CD4-positive, alpha-beta memory T cell (primary cell): ENCODE measurements around the gene SGCE. TPM values are rescaled to one million over a fixed set of nuclear protein-coding genes. Genes with fewer than 3 reads are reported as not detected.
A peak's percentile ranks its signal among the peaks of the same experiment; 100 is the strongest.

Experiments
- CTCF ChIA-PET: fragments of 350-600 bp; sonication (Branson Sonifier 250); formaldehyde crosslinking; loops from one replicate; lab custom pipeline; 2021; ENCODE audit warnings: inconsistent platforms; ENCODE audit not compliant: partially characterized antibody; lab: Charles Lee
- POLR2A ChIA-PET: fragments of 350-600 bp; sonication (Branson Sonifier 250); formaldehyde crosslinking; loops from one replicate; lab custom pipeline; 2021; ENCODE audit not compliant: partially characterized antibody; lab: Charles Lee
- DNase-seq, 5 donors: peaks; one replicate each; pipeline versions ENCODE4 v3.0.0 to v3.0.0-alpha.2; 2020 to 2022; ENCODE audit warnings: mixed read lengths in 1 of 5
- H3K27ac ChIP-seq: one replicate; pipeline ENCODE4 v1.7.0; 2013; ENCODE audit warnings: low read depth, low read length
- H3K27me3 ChIP-seq: 2 replicates; pipeline ENCODE4 v1.7.0; 2013; ENCODE audit warnings: mild to moderate bottlenecking, low read length, moderate library complexity; ENCODE audit not compliant: insufficient read depth
- H3K36me3 ChIP-seq: 2 replicates; pipeline ENCODE4 v1.7.0; 2013; ENCODE audit warnings: mild to moderate bottlenecking, low read length, moderate library complexity; ENCODE audit not compliant: insufficient read depth
- H3K4me1 ChIP-seq: 2 replicates; pipeline ENCODE4 v1.7.0; 2013; ENCODE audit warnings: mild to moderate bottlenecking, low read length, moderate library complexity; ENCODE audit not compliant: insufficient read depth
- H3K4me3 ChIP-seq, 2 donors: one replicate each; pipeline ENCODE4 v1.7.0; 2013; ENCODE audit warnings: low read length in 2 of 2, mild to moderate bottlenecking in 1 of 2
- H3K9me3 ChIP-seq, 2 donors: one replicate each; pipeline ENCODE4 v1.7.0; 2013; ENCODE audit warnings: low read length in 2 of 2, control low read depth in 1 of 2; ENCODE audit not compliant: control insufficient read depth in 1 of 2
- H3K27ac Mint-ChIP-seq, 7 donors: one replicate each; pipeline ENCODE4 v1.8.0; 2020 to 2021; ENCODE audit warnings: mixed read lengths in 7 of 7, mild to moderate bottlenecking in 6 of 7, inconsistent platforms in 3 of 7, moderate library complexity in 3 of 7
- H3K27me3 Mint-ChIP-seq, 2 donors: one replicate each; pipeline ENCODE4 v1.8.0; 2020 to 2021; ENCODE audit warnings: mixed read lengths in 2 of 2
- H3K36me3 Mint-ChIP-seq, 2 donors: one replicate each; pipeline ENCODE4 v1.8.0; 2020 to 2021; ENCODE audit warnings: mixed read lengths in 2 of 2, inconsistent platforms in 1 of 2, mild to moderate bottlenecking in 1 of 2
- H3K4me1 Mint-ChIP-seq, 4 donors: one replicate each; pipeline ENCODE4 v1.8.0; 2020 to 2021; ENCODE audit warnings: mixed read lengths in 4 of 4, mild to moderate bottlenecking in 1 of 4
- H3K4me3 Mint-ChIP-seq, 8 donors: one replicate each; pipeline ENCODE4 v1.8.0; 2020 to 2021; ENCODE audit warnings: mixed read lengths in 8 of 8, mild to moderate bottlenecking in 7 of 8, moderate library complexity in 6 of 8, inconsistent platforms in 3 of 8
- H3K9me3 Mint-ChIP-seq, 8 donors: one replicate each; pipeline ENCODE4 v1.8.0; 2020 to 2021; ENCODE audit warnings: mixed read lengths in 8 of 8, mild to moderate bottlenecking in 5 of 8, inconsistent platforms in 3 of 8, moderate library complexity in 1 of 8
- intact Hi-C: fragments of 100-400 bp; cut with micrococcal nuclease; formaldehyde crosslinking; loops from one replicate; pipeline ENCODE4 v1.15.1; 2023
- polyA plus RNA-seq, 2 donors: library from polyadenylated mRNA; unstranded; fragments of 300-500 nt; fragmentation: Illumina TruSeq; gene quantifications; one replicate each; pipeline ENCODE4 v1.2.3, GENCODE V29; 2021
- total RNA-seq, 2 experiments: library from RNA; stranded (reverse); gene quantifications; one replicate each; pipeline ENCODE4 v1.2.3, GENCODE V29; 2021

SGCE gene
- total and polyA plus RNA-seq, 4 experiments from 2014 or later, result 0.32 to 2.2 (median 1.2) TPM

DNA sequence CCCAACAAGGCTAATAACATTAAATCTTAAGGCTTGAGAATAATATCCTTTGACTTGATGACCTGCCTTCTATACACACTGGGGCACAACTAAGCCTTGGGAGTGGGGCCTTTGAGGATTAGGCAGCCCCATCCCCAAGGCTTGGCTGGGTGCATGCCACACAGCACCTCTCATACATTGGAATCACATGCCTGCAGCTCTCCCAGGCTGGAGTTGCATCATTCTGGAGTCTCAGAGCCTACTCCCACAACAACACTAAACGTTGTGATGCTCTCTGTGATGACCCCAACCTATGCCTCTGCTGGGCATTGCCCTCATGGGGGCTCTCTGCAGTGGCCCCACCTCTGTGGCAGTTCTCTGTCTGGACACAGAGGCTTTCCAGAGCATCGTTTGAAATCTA, 31.9 kb upstream of the SGCE start:
- no peak overlapping the region for H3K27ac ChIP-seq
- no peak overlapping the region for H3K4me3 ChIP-seq
- no peaks in the 10 kb centered on the region for H3K36me3 Mint-ChIP-seq
- H3K27me3 ChIP-seq, result peaks cover 3% of the 10 kb centered on the region
- no peaks in the 10 kb centered on the region for H3K4me1 Mint-ChIP-seq
- no peaks in the 10 kb centered on the region for H3K4me1 ChIP-seq
- H3K9me3 ChIP-seq, result no peaks in the 10 kb centered on the region
- no peak overlapping the region for H3K4me3 Mint-ChIP-seq
- H3K27ac Mint-ChIP-seq, result no peak overlapping the region
- intact Hi-C loops, result no loop called here
- no peaks in the 10 kb centered on the region for H3K36me3 ChIP-seq
- peaks cover 4 to 5% of the 10 kb centered on the region in 2 donors for H3K27me3 Mint-ChIP-seq
- DNase-seq, result no peak
- POLR2A ChIA-PET, result no interaction called here
- CTCF ChIA-PET, result no interaction called here
- H3K9me3 Mint-ChIP-seq, result peaks cover 0 to 2% (median 0%) of the 10 kb centered on the region in 8 donors

DNA sequence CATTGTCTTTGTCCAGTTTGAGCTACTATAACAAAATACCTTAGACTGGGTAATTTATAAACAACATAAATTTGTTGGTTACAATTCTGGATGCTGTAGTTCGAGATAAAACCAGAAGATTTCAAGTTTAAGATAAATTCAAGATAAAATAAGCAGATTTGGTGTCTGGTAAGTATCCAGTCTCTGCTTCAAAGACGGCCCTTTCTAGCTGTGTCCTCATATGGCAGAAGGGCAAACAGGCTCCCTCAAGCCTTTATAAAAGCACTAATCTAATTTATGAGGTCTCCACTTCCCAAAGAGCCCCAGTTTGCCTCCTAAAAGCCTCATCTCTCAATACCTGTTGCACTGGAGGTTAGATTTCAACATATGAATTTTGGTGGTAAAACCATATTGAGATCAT, 31.1 kb upstream of the SGCE start:
- intact Hi-C loops, result no loop called here
- Mint-ChIP-seq H3K4me3 (no peak overlapping the region), H3K9me3 (peaks cover 0 to 2% (median 0%) of the 10 kb centered on the region in 8 donors), H3K27ac (no peak overlapping the region), H3K4me1 (no peaks in the 10 kb centered on the region), H3K36me3 (no peaks in the 10 kb centered on the region), H3K27me3 (peaks cover 4% of the 10 kb centered on the region in 2 donors)
- H3K27me3 ChIP-seq, result peaks cover 3% of the 10 kb centered on the region
- DNase-seq, result no peak
- no peak overlapping the region for H3K27ac ChIP-seq
- no peak overlapping the region for H3K4me3 ChIP-seq
- H3K36me3 ChIP-seq, result no peaks in the 10 kb centered on the region
- H3K4me1 ChIP-seq, result no peaks in the 10 kb centered on the region
- ChIA-PET POLR2A (no interaction called here), CTCF (no interaction called here)
- H3K9me3 ChIP-seq, result no peaks in the 10 kb centered on the region

DNA sequence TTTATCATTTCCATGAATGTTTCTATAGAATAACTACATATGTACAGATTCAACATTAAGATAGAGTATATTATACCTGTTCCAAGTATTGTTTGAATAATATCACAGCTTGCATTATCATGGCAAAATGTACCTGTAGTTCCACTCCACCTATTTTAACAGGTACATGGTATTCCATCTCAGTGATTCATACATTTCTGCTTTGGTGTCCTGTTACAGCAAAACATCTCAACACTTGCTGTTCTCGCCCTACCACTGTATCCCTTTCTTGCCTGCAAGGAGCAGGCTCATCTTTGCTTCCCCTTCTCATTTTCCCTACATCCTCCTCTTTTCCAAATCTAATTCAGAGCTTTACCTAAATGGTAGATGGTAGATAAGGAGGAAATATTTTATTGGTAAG, 27.1 kb upstream of the SGCE start:
- intact Hi-C loops, result no loop called here
- Histone ChIP-seq H3K4me3 (no peak overlapping the region), H3K27me3 (peaks cover 3% of the 10 kb centered on the region), H3K36me3 (no peaks in the 10 kb centered on the region), H3K4me1 (no peaks in the 10 kb centered on the region), H3K27ac (no peak overlapping the region), H3K9me3 (no peaks in the 10 kb centered on the region)
- no peaks in the 10 kb centered on the region for H3K4me1 Mint-ChIP-seq
- no peak for DNase-seq
- H3K9me3 Mint-ChIP-seq, result peaks cover 0 to 2% (median 0%) of the 10 kb centered on the region in 8 donors
- CTCF ChIA-PET, result no interaction called here
- no peak overlapping the region for H3K4me3 Mint-ChIP-seq
- H3K27ac Mint-ChIP-seq, result no peak overlapping the region
- POLR2A ChIA-PET, result no interaction called here
- peaks cover 4 to 6% of the 10 kb centered on the region in 2 donors for H3K27me3 Mint-ChIP-seq
- no peaks in the 10 kb centered on the region for H3K36me3 Mint-ChIP-seq

DNA sequence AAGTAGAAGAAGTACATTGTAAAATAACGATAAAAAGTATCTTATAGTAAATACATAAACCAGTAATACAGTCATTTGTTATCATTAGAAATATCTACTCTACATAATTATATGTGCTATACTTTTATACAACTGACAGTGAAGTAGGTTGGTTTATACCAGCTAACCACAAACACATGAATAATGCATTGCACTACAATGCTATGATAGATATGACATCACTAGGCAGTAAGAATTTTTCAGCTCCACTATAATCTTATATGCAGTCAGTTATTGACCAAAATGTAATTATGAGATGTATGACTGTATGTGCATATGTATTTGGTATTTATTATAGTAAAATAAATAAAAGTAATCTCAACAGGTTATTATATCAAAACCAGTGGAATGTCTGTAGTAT, 23.4 kb upstream of the SGCE start:
- Histone ChIP-seq H3K27me3 (peaks cover 3% of the 10 kb centered on the region), H3K4me3 (no peak overlapping the region), H3K9me3 (no peaks in the 10 kb centered on the region), H3K27ac (no peak overlapping the region), H3K36me3 (no peaks in the 10 kb centered on the region), H3K4me1 (no peaks in the 10 kb centered on the region)
- Mint-ChIP-seq H3K4me1 (no peaks in the 10 kb centered on the region), H3K9me3 (peaks cover 0 to 2% (median 0%) of the 10 kb centered on the region in 8 donors), H3K4me3 (no peak overlapping the region), H3K36me3 (no peaks in the 10 kb centered on the region), H3K27me3 (peaks cover 2 to 6% of the 10 kb centered on the region in 2 donors), H3K27ac (no peak overlapping the region)
- DNase-seq, result no peak
- ChIA-PET POLR2A (no interaction called here), CTCF (no interaction called here)
- intact Hi-C loops, result no loop called here

DNA sequence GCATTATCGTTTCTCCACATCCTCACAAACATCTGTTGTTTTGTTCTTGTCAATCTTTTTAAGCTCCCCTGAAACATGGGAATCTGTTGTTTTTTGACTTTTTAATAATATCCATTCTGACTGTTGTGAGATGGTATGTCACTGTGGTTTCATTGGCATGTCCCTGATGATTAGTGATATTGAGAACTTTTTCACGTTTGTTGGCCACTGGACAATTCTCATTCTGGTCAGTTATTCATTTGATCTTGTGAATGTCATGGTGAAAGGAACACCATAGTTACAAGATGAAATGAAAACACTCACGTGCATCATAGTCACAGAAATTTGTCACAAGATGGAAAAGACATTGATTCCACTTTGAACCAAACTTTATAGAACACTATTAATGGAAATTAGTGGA, 20.5 kb upstream of the SGCE start:
- DNase-seq, result no peak
- Histone ChIP-seq H3K4me1 (no peaks in the 10 kb centered on the region), H3K9me3 (no peaks in the 10 kb centered on the region), H3K36me3 (no peaks in the 10 kb centered on the region), H3K27ac (no peak overlapping the region), H3K4me3 (no peak overlapping the region), H3K27me3 (no peaks in the 10 kb centered on the region)
- ChIA-PET POLR2A (no interaction called here), CTCF (interaction anchor here (1.0 kb wide), 1 partner anchor 9 kb away, joined by 4 read pairs; no protein-coding TSS in a partner anchor)
- no peaks in the 10 kb centered on the region for H3K4me1 Mint-ChIP-seq
- H3K4me3 Mint-ChIP-seq, result no peak overlapping the region
- H3K9me3 Mint-ChIP-seq, result peaks cover 0 to 2% (median 0%) of the 10 kb centered on the region in 8 donors
- intact Hi-C loops, result no loop called here
- peaks cover 2 to 4% of the 10 kb centered on the region in 2 donors for H3K27me3 Mint-ChIP-seq
- H3K27ac Mint-ChIP-seq, result no peak overlapping the region
- no peaks in the 10 kb centered on the region for H3K36me3 Mint-ChIP-seq

DNA sequence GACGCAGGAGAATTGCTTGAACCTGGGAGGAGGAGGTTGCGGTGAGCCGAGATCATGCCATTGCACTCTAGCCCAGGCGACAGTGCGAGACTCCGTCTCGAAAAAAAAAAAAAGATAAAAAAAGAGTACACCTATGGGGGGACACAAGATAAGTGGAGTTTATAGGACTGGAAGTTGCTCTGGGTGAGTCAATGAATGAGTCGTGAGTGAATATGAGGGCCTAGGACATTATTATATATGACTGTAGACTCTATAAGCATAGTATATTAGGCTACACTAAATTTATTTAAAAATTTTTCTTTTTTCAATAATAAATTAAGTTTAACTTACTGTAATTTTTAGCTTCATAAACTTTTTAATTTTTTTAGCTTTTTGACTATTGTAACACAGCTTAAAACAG, 19.4 kb upstream of the SGCE start:
- no peak overlapping the region for H3K4me3 Mint-ChIP-seq
- intact Hi-C loops, result no loop called here
- ChIA-PET CTCF (interaction anchor here (1.0 kb wide), 1 partner anchor 11 kb away, joined by 4 read pairs; no protein-coding TSS in a partner anchor), POLR2A (no interaction called here)
- H3K4me1 Mint-ChIP-seq, result no peaks in the 10 kb centered on the region
- H3K36me3 Mint-ChIP-seq, result no peaks in the 10 kb centered on the region
- H3K36me3 ChIP-seq, result no peaks in the 10 kb centered on the region
- peaks cover 2% of the 10 kb centered on the region in 2 donors for H3K27me3 Mint-ChIP-seq
- H3K27ac Mint-ChIP-seq, result no peak overlapping the region
- H3K4me1 ChIP-seq, result no peaks in the 10 kb centered on the region
- no peaks in the 10 kb centered on the region for H3K9me3 ChIP-seq
- H3K9me3 Mint-ChIP-seq, result no peaks in the 10 kb centered on the region
- no peaks in the 10 kb centered on the region for H3K27me3 ChIP-seq
- DNase-seq, result no peak
- no peak overlapping the region for H3K4me3 ChIP-seq
- no peak overlapping the region for H3K27ac ChIP-seq

DNA sequence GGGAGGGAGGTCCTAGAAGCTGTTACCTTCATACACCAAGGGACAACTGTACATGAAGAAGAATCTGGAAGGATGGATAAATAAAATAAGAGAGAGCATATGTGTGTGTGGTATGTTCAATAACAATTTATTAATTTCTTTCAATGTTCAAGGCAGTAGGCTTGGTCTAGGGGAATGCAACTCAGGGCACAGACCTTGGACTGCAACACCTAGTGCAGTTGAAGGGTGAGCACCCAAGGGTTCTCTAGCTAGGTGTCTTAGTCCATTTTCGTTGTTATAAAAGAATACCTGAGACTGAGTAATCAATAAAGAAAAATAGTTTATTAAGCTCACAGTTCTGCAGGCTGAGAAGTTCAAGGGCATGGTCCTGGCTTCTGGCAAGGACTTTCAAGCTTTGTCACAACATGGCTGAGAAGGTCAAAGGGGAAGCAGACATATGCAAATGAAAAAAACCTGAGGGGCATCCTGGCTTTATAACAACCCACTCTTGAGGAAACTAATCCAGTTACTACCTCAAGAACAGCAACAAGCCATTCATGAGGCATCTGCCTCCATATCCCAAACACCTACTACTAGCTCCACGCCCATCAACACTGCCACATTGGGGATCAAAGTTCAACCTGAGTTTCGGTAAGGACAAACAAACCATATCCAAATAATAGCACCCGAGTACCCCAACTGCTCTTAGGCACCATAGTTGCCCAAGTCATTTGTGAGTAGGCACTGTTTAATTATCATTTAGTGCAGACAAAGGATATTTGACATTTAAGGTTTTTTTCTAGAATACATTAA, 15.7 kb upstream of the SGCE start:
- H3K36me3 Mint-ChIP-seq, result no peaks in the 10 kb centered on the region
- no peak overlapping the region for H3K4me3 Mint-ChIP-seq
- ChIA-PET CTCF (no interaction called here), POLR2A (no interaction called here)
- H3K4me1 ChIP-seq, result no peaks in the 10 kb centered on the region
- peak overlapping the region in 1 of 7 donors; percentile 12 for H3K27ac Mint-ChIP-seq
- H3K4me1 Mint-ChIP-seq, result peaks cover 0 to 3% (median 2%) of the 10 kb centered on the region in 4 donors
- no peaks in the 10 kb centered on the region for H3K27me3 ChIP-seq
- H3K9me3 ChIP-seq, result no peaks in the 10 kb centered on the region
- intact Hi-C loops, result no loop called here
- DNase-seq, result no peak
- H3K4me3 ChIP-seq, result no peak overlapping the region
- H3K27ac ChIP-seq, result no peak overlapping the region
- H3K27me3 Mint-ChIP-seq, result peaks cover 5 to 8% of the 10 kb centered on the region in 2 donors
- no peaks in the 10 kb centered on the region for H3K36me3 ChIP-seq
- no peaks in the 10 kb centered on the region for H3K9me3 Mint-ChIP-seq
